Brain microvascular endothelial cell (primary cell): Measurements from ENCODE around the gene TRIM36.

Source experiments
- DNase-seq: peaks from one replicate; pipeline ENCODE4 v3.0.0-alpha.2; 2020
- H3K27ac ChIP-seq: fragments of 250-450 bp; sonication (Bioruptor Pico); 2 replicates; pipeline ENCODE4 v1.5.1; 2020; ENCODE audit warnings: mild to moderate bottlenecking, moderate library complexity
- H3K27me3 ChIP-seq: fragments of 250-450 bp; sonication (Bioruptor Pico); replicated peaks from 2 replicates; pipeline ENCODE4 v1.5.1; 2020; ENCODE audit warnings: mild to moderate bottlenecking
- H3K36me3 ChIP-seq: fragments of 250-450 bp; sonication (Bioruptor Pico); replicated peaks from 2 replicates; pipeline ENCODE4 v1.5.1; 2020; ENCODE audit warnings: mild to moderate bottlenecking
- H3K4me3 ChIP-seq: 2 replicates; pipeline ENCODE4 v1.5.1; 2011; ENCODE audit warnings: low read depth, mild to moderate bottlenecking, control low read depth, low read length, moderate library complexity
- CTCF ChIP-seq: IDR thresholded peaks from 2 replicates; pipeline ENCODE4 v1.5.1; 2011; ENCODE audit warnings: low read depth, mild to moderate bottlenecking, moderate library complexity, low read length, control low read depth, inconsistent platforms; ENCODE audit errors: missing control alignments
- in situ Hi-C: cut with HindIII; loops from 2 replicates; pipeline ENCODE4 v1.10.0; 2017; ENCODE audit warnings: low sequenced_read_pairs, low pct_ligation_motif_present

The TRIM36 gene

DNA sequence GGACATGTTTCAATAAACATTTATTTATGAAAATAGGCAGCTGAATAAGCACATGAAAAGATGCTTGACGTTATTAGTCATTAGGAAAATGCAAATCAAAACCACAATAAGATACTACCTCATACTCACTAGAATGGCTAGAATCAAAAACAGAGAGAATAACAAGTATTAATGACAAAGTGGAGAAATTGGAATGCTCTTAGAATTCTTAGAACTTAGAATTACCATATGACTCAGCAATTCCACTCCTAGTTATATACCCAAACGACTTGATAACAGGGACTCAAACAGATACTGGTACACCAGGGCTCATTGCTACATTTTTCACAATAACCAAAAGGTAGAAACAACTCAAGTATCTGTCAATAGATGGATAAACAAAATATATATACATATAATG lies 15.1 kb upstream of the TRIM36 start:
- no peak overlapping the region for H3K27ac ChIP-seq
- peaks cover 9% of the 10 kb centered on the region for H3K27me3 ChIP-seq
- H3K36me3 ChIP-seq = no peaks in the 10 kb centered on the region
- no peak for TF ChIP-seq CTCF
- DNase-seq = no peak
- H3K4me3 ChIP-seq = no peak overlapping the region
- in situ Hi-C loops = no loop called here

DNA sequence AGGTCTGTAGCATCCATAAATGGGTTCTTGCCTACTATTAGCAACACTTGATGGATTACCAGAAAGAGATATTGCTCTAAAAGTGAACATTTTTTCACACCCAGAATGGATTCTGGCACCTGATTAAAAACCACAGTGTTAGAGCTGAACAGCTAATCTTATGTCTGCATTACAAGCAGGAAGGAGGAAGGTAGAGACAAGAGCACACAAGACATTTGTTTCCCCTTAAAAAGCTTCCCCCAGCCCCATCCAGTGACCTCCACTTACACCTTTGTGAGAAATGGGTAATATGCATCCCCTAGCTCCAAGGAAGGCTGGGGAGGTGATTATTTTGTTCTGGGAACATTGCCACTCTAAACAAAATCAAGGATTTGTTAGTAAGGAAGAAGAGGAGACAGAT lies 12.0 kb upstream of the TRIM36 start:
- in situ Hi-C loops = no loop called here
- no peak overlapping the region for H3K27ac ChIP-seq
- no peak overlapping the region for H3K4me3 ChIP-seq
- H3K27me3 ChIP-seq = peaks cover 14% of the 10 kb centered on the region
- no peak for TF ChIP-seq CTCF
- no peaks in the 10 kb centered on the region for H3K36me3 ChIP-seq
- no peak for DNase-seq

DNA sequence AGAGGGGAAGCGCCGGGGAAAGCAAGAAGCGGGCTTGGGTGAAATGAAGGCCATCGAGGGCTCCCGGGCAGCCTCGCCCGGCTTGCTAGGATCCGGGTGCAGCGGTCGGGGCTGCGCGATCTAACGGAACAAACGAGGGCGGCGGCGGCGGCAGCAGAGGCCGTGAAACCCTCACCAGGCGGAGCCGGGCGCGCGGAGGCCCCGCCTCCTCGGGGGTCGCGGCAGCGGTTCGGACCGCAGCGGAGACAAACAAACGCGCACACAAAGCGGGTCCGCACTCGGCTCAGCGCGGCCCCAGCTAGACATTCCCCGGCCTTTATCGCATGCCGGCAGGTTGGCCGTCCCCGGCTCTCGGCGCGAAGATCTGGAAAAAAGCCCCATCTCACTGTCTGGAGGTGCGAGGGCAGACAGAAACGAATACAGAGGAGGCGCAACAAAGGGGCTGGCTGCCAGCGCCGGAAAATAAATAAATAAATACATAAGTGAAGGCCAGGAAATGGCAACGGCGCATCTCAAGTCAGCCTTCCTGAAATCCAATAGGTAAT lies 10.5 kb upstream of the TRIM36 start:
- H3K27me3 ChIP-seq = peaks cover 14% of the 10 kb centered on the region
- no peak overlapping the region for H3K27ac ChIP-seq
- in situ Hi-C loops = no loop called here
- H3K36me3 ChIP-seq = no peaks in the 10 kb centered on the region
- TF ChIP-seq CTCF = no peak
- peak; percentile 16 for DNase-seq
- H3K4me3 ChIP-seq = peak overlapping the region; percentile 57

GRCh38 chr5:115179394-115180164 lies 9.9 kb upstream of the TRIM36 start:
- Histone ChIP-seq H3K27ac (no peak overlapping the region), H3K4me3 (peak overlapping the region; percentile 57), H3K36me3 (no peaks in the 10 kb centered on the region), H3K27me3 (peaks cover 14% of the 10 kb centered on the region)
- DNase-seq = no peak
- in situ Hi-C loops = no loop called here
- no peak for TF ChIP-seq CTCF

DNA sequence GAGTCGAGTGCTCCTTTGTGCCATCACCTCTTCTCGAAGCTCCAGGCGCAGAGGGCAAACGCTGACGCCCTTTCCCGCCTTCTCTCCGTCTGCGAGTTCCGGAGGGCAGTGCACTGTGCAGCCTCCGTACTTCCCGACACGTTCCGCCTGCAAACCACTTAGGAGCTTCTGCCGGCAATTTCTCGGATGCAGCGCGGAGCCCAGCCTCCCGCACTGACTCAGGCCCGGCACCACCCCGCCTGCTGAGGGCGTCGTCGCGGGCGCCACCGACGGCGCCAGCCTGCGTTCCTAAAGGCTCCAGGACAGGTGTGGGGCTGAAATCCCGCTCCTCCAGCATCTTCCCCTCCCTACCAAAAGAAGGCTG lies 9.3 kb upstream of the TRIM36 start:
- TF ChIP-seq CTCF = no peak
- Histone ChIP-seq H3K36me3 (no peaks in the 10 kb centered on the region), H3K27me3 (peaks cover 14% of the 10 kb centered on the region), H3K27ac (no peak overlapping the region), H3K4me3 (no peak overlapping the region)
- DNase-seq = no peak
- in situ Hi-C loops = no loop called here
